Gastrocnemius medialis (tissue), 4 donors: Measurements from ENCODE around the gene C2orf78. TPM values are rescaled to one million over a fixed set of nuclear protein-coding genes. Genes with fewer than 3 reads are reported as not detected.

Experiments
- ATAC-seq, 2 donors: fragments of 150-250 bp; one replicate each; pipeline ENCODE4 v1.9.1; 2016
- DNase-seq, 2 donors: peaks; one replicate each; pipeline ENCODE4 v3.0.0-alpha.2; 2019
- H3K27ac ChIP-seq, 4 donors: fragments of 200-600 bp; sonication (generic); 1 replicate in 1 of 4; 2 replicates in 3 of 4; pipeline ENCODE4 v1.5.1; 2016 to 2018; ENCODE audit warnings: mild to moderate bottlenecking in 2 of 4, moderate library complexity in 1 of 4
- H3K27me3 ChIP-seq, 3 donors: fragments of 200-600 bp; sonication (generic) in 2 of 3; 1 replicate in 1 of 3; 2 replicates in 2 of 3; pipeline versions ENCODE4 v1.5.1 to v1.6.0; 2016 to 2019; ENCODE audit warnings: mild to moderate bottlenecking in 1 of 3, moderate library complexity in 1 of 3
- H3K36me3 ChIP-seq, 2 donors: fragments of 200-600 bp; sonication (generic) in 1 of 2; one replicate each; pipeline ENCODE4 v1.5.1; 2017 to 2018
- H3K4me1 ChIP-seq, 2 donors: fragments of 200-600 bp; sonication (generic) in 1 of 2; one replicate each; pipeline ENCODE4 v1.5.1; 2016 to 2017; ENCODE audit warnings: mild to moderate bottlenecking in 2 of 2
- H3K4me3 ChIP-seq, 4 donors: fragments of 200-600 bp; sonication (generic) in 3 of 4; 1 replicate in 1 of 4; 2 replicates in 3 of 4; pipeline ENCODE4 v1.5.1; 2016 to 2019; ENCODE audit warnings: mild to moderate bottlenecking in 2 of 4
- H3K9me3 ChIP-seq, 3 donors: fragments of 200-600 bp; sonication (generic) in 2 of 3; 1 replicate in 1 of 3; 2 replicates in 2 of 3; pipeline ENCODE4 v1.5.1; 2016 to 2019
- CTCF ChIP-seq, 5 experiments: fragments of 450-650 bp in 3 of 5; fragments of 200-600 bp in 2 of 5; sonication (generic) in 2 of 5; IDR thresholded peaks in 4 of 5; conservative IDR thresholded peaks in 1 of 5; 1 replicate in 4 of 5; 2 replicates in 1 of 5; pipeline ENCODE4 v1.5.1; 2016 to 2019; ENCODE audit warnings: antibody characterized with exemption in 5 of 5, mild to moderate bottlenecking in 3 of 5, moderate library complexity in 3 of 5
- POLR2A ChIP-seq, 2 donors: fragments of 450-650 bp; IDR thresholded peaks; one replicate each; pipeline ENCODE4 v1.6.1; 2017; ENCODE audit warnings: antibody characterized with exemption in 2 of 2, mild to moderate bottlenecking in 2 of 2, moderate library complexity in 2 of 2
- in situ Hi-C, 4 donors: fragments of 200-750 bp; cut with MboI; loops; one replicate each; pipeline versions ENCODE4 v1.15.0 to v1.8.0; 2017; ENCODE audit warnings: low sequenced_read_pairs in 4 of 4
- intact Hi-C: fragments of 100-400 bp; cut with DNase I; formaldehyde crosslinking; loops from one replicate; pipeline ENCODE4 v1.15.1; 2023; ENCODE audit warnings: low total_unique reads
- total RNA-seq, 4 donors: library from RNA; depleted of rRNA; stranded (reverse); fragments of >200 nt; gene quantifications; one replicate each; pipeline versions ENCODE4 v1.1.0 to v1.2.3, GENCODE V29; 2016

C2orf78 gene
- total RNA-seq, 4 donors from 2014 or later, result 0.16 TPM; not detected in 3

GRCh38 chr2:73859721-73860586, 76.0 kb downstream of the C2orf78 start:
- TF ChIP-seq POLR2A (IDR thresholded peaks at IDR 0.05), result no peak
- DNase-seq (no peak), ATAC-seq (no peak)
- Histone ChIP-seq H3K36me3 (peaks cover 0 to 94% of the 10 kb centered on the region in 2 donors), H3K27me3 (no peaks in the 10 kb centered on the region), H3K9me3 (no peaks in the 10 kb centered on the region), H3K4me3 (no peak overlapping the region), H3K4me1 (no peaks in the 10 kb centered on the region), H3K27ac (no peak overlapping the region)
- intact Hi-C loops (no loop called here), in situ Hi-C loops (no loop called here)

- Histone ChIP-seq H3K27me3 (no peaks in the 10 kb centered on the region), H3K9me3 (no peaks in the 10 kb centered on the region), H3K27ac (no peak overlapping the region), H3K4me3 (no peak overlapping the region), H3K36me3 (peaks cover 0 to 92% of the 10 kb centered on the region in 2 donors), H3K4me1 (no peaks in the 10 kb centered on the region)
- no peak for DNase-seq
- no peak for ATAC-seq
- in situ Hi-C loops, result no loop called here
- intact Hi-C loops, result no loop called here
- TF ChIP-seq POLR2A (IDR thresholded peaks at IDR 0.05) (no peak), CTCF (IDR thresholded peaks at IDR 0.05 in 4 of 5, conservative IDR thresholded peaks at IDR 0.05 in 1 of 5) (no peak)
Observed at GRCh38 chr2:73862987-73863386, 79.0 kb downstream of the C2orf78 start.

Other genes with a start within 250 kb of the C2orf78 start
- gene NAT8, start 141.8 kb upstream of the C2orf78 start, total RNA-seq, result under 1 TPM in 1 of 4 donors, not detected in 3; 0.31 TPM
- 10 to 100 TPM; 49.4 to 90.1 (median 55.9) TPM for gene TPRKB, start 46.8 kb upstream of the C2orf78 start, total RNA-seq
- gene DUSP11, start 4.1 kb upstream of the C2orf78 start, total RNA-seq, result 10 to 100 TPM; 13.6 to 15.8 (median 14.7) TPM
- gene STAMBP, start 44.8 kb downstream of the C2orf78 start, total RNA-seq, result 10 to 100 TPM; 38.0 to 85.4 (median 67.1) TPM
- 1 to 10 TPM in 3 of 4 donors, under 1 TPM in 1; 0.41 to 3.1 (median 1.9) TPM for gene ACTG2, start 108.8 kb downstream of the C2orf78 start, total RNA-seq
- 10 to 100 TPM; 10.2 to 25.2 (median 20.3) TPM for gene DGUOK, start 142.7 kb downstream of the C2orf78 start, total RNA-seq
- 1 to 10 TPM; 2.1 to 3.3 (median 2.9) TPM for gene TET3, start 200.7 kb downstream of the C2orf78 start, total RNA-seq